HG02763 (cell line): ENCODE results near the gene PLEKHA7.
"Not testable (repeated sequence)": the region's sequence is repeated elsewhere in the genome, so short reads cannot be mapped to it uniquely, and the experiment has no call there.

ENCODE experiments used
- ATAC-seq: cut with Tn5 transposase; IDR thresholded peaks from one replicate; pipeline ENCODE4 v1.9.1; 2021; ENCODE audit warnings: mild to moderate bottlenecking, moderate library complexity; ENCODE audit not compliant: unreplicated experiment

PLEKHA7 gene, protein sequence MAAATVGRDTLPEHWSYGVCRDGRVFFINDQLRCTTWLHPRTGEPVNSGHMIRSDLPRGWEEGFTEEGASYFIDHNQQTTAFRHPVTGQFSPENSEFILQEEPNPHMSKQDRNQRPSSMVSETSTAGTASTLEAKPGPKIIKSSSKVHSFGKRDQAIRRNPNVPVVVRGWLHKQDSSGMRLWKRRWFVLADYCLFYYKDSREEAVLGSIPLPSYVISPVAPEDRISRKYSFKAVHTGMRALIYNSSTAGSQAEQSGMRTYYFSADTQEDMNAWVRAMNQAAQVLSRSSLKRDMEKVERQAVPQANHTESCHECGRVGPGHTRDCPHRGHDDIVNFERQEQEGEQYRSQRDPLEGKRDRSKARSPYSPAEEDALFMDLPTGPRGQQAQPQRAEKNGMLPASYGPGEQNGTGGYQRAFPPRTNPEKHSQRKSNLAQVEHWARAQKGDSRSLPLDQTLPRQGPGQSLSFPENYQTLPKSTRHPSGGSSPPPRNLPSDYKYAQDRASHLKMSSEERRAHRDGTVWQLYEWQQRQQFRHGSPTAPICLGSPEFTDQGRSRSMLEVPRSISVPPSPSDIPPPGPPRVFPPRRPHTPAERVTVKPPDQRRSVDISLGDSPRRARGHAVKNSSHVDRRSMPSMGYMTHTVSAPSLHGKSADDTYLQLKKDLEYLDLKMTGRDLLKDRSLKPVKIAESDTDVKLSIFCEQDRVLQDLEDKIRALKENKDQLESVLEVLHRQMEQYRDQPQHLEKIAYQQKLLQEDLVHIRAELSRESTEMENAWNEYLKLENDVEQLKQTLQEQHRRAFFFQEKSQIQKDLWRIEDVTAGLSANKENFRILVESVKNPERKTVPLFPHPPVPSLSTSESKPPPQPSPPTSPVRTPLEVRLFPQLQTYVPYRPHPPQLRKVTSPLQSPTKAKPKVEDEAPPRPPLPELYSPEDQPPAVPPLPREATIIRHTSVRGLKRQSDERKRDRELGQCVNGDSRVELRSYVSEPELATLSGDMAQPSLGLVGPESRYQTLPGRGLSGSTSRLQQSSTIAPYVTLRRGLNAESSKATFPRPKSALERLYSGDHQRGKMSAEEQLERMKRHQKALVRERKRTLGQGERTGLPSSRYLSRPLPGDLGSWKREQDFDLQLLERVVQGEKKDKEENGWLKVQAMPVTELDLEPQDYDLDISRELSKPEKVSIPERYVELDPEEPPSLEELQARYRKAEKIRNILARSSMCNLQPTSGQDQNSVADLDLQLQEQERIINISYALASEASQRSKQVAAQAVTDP

GRCh38 chr11:17014321-17014832 lies at the start of gene PLEKHA7:
TSS of gene PLEKHA7 (minus strand) at chr11:17014414. CDS start at chr11:17014401, 13 bp downstream.
- ATAC-seq: no peak

GRCh38 chr11:17063171-17064002 lies 49.2 kb upstream of the PLEKHA7 start:
- ATAC-seq: no peak

DNA sequence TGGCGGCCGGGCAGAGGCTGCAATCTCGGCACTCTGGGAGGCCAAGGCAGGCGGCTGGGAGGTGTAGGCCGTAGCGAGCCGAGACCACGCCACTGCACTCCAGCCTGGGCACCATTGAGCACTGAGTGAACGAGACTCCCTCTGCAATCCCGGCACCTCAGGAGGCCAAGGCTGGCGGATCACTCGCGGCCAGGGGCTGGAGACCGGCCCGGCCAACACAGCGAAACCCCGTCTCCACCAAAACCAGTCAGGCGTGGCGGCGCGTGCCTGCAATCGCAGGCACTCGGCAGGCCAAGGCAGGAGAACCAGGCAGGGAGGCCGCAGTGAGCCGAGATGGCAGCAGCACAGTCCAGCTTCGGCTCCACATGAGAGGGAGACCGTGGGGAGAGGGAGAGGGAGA lies 36.9 kb upstream of the PLEKHA7 start:
- not testable (repeated sequence) for ATAC-seq

DNA sequence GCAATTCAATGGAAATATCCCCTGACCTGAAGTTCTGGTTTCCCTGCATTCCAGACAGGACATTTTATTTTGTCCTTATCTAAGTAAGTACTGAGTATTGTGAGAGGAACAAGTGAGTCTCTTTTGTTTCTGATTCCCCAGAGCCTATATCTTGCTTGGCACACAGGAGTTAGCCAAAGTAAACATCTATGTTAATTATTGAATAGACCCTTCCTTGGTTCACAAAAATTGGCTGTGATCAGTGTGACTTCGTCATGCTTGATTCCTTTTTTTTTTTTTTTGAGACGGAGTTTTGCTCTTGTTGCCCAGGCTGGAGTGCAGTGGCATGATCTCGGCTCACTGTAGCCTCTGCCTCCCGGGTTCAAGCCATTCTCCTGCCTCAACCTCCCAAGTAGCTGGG lies 34.3 kb upstream of the PLEKHA7 start:
- ATAC-seq: not testable (repeated sequence)

DNA sequence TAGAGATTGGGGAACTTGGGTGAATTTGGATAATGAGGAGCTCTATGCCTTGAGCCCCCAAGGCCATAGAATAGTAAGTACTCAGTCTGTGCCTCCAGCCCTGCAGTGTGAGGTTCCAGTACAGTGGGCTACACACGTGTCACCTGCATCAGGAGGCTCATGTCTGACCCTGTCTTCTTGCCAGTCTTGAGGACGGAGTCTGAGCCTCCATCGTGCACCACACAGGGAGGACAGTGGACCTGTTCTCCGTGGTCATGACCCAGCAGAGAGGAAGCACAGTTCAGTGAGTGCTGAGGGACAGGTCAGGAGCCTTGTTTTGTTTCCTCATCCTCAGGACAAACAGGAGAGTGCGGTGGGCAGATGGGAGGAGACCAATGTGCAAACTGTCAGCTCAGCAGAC lies 32.5 kb upstream of the PLEKHA7 start:
- ATAC-seq: no peak

GRCh38 chr11:17036666-17037658 lies 22.7 kb upstream of the PLEKHA7 start:
- no peak for ATAC-seq

GRCh38 chr11:17034027-17034426 lies 19.8 kb upstream of the PLEKHA7 start:
- ATAC-seq: not testable (repeated sequence)

DNA sequence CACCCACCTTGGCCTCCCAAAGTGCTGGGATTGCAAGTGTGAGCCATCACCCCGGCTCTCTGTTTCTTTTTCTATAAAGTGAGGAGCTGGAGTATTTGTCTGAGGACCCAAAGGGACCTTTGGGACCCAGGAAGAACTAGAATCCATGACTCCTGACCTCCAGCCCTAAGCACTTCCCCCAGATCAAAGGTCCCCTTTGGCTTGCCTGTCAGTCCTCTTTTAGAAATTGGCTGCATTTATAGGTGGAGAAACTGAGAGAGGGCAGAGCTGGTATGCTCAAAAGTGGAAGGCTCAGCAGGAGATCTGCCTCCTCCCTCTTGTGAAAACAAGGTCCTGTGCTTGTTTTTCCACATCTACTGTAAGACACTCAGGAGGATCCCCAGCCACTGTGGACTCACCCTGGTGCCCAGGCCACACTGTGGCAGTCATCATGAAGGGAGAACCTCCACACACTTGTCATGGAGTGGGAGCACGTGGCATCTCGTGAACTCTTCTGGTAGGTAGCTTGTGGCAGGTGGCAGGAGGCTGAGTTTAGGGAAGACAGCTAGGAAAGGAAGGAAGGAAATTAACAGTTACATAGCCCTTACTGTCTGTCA lies 12.4 kb upstream of the PLEKHA7 start:
- ATAC-seq: no peak

- no peak for ATAC-seq
Observed at GRCh38 chr11:17024924-17025323, 10.7 kb upstream of the PLEKHA7 start.

DNA sequence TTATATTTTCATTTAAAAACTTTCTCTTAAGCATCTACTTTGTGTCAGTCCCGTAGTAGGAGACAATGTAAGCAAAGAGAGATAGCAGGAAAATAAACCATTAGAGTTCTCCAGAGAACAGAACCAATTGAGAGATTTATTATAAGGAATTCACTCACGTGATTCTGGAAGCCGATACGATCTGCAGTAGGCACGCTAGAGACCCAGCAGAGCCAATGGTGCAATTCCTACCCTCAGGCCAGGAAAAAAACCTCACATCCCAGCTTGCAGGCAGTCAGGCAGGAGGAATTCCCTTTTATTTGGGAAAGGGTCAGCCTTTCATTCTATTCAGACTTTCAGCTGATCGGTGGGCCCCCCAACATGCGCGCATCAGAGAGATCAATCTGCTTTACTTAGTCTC lies 7.3 kb upstream of the PLEKHA7 start:
- no peak for ATAC-seq

DNA sequence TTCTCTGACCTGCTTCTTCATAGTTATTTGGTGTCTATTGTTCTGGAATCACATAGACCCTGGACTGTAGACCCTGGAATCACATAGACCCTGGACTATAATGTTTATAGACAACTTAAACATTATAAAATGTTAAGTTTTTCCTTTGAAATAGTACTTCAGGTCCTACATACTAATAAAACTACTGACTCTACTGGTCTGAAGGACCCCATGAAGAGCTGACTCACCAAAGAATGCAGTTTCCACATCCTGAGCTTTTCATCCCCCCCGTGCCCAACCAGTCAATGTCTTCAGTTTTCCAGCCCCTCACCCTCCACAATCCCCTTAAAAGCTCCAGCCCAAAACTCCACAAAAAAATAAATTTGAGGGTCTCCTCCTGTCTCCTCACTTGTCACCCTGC lies 6.6 kb upstream of the PLEKHA7 start:
- no peak for ATAC-seq

GRCh38 chr11:17019232-17019631 lies 5.0 kb upstream of the PLEKHA7 start:
- no peak for ATAC-seq

DNA sequence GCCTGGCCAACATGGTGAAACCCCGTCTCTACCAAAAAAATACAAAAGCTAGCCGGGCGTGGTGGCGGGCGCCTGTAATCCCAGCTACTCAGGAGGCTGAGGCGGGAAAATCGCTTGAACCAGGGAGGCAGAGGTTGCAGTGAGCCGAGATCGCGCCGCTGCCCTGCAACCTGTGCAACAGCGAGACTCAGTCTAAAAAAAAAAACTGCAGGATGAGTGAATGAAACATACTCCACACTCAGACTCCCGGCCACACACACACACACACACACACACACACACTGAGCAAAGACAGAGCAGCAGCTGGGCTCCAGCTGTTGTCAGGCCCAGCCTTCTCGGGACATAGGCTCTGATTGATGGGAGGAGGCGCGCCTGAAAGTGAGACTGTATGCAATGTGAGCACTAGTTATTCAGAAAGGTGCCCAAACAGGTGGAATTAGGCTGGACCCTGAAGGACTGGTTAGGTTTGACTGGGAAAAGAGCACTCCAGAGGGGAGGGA lies 1.5 kb upstream of the PLEKHA7 start:
- no peak for ATAC-seq

GRCh38 chr11:17014833-17015626 lies 816 bp upstream of the PLEKHA7 start:
- no peak for ATAC-seq

DNA sequence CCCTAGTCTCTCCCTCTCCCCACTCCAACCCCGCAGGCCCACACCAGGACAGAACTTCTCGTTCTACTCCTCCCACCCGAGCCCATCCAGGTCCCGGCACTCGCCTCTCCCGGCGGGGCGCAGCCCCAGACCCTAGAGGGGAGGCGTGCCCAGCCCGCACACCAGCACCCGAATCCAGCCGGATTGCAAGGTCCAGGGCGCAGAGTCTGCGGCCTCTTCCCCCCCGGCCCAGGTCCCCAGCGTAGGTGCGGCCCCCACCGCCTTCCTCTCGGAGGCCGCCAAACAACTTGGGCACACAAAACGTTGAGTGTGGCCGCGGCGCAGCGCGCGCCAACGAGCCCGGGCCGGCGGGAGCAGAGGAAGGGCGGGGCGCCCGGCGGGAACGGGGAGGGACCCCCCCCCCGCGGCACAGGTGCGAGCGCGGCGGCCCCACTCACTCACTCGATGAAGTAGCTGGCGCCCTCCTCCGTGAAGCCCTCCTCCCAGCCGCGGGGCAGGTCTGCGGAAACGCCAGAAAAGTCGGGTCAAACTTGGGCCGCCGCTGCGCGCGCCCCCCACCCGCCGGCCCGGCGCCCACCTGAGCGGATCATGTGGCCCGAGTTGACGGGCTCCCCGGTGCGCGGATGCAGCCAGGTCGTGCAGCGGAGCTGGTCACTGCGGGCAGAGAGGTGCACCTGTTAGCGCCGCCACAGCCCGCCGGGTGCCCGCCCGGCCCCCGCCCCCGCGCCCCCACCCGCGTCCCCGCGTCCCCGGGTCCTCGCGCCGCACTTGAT lies 480 bp downstream of the PLEKHA7 start:
- ATAC-seq: no peak

GRCh38 chr11:17012712-17013547 lies 1.3 kb downstream of the PLEKHA7 start:
- ATAC-seq: no peak
